GM04503 (cell line): ENCODE measurements around the gene FGF1.

Experiments
- DNase-seq: peaks from one replicate; pipeline ENCODE4 v3.0.0-alpha.2; 2012; ENCODE audit warnings: low read depth

Gene FGF1

GRCh38 chr5:142611154-142611553 is 74.7 kb downstream of the FGF1 start:
- DNase-seq, result no peak

- no peak for DNase-seq
Measured at GRCh38 chr5:142610176-142611001, 75.5 kb downstream of the FGF1 start.

- no peak for DNase-seq
Measured at GRCh38 chr5:142609142-142609541, 76.7 kb downstream of the FGF1 start.

GRCh38 chr5:142608081-142608480 is 77.8 kb downstream of the FGF1 start:
- DNase-seq, result no peak

GRCh38 chr5:142605611-142606010 is 80.3 kb downstream of the FGF1 start:
- DNase-seq, result no peak

- DNase-seq, result no peak
Measured at GRCh38 chr5:142602720-142603245, 83.1 kb downstream of the FGF1 start.

- DNase-seq, result no peak
Measured at GRCh38 chr5:142601432-142601831, 84.5 kb downstream of the FGF1 start.

- no peak for DNase-seq
Measured at GRCh38 chr5:142600611-142601358, 85.1 kb downstream of the FGF1 start.

GRCh38 chr5:142600092-142600491 is 85.8 kb downstream of the FGF1 start:
- DNase-seq, result no peak

- no peak for DNase-seq
Measured at GRCh38 chr5:142598338-142598700, 87.6 kb downstream of the FGF1 start.

GRCh38 chr5:142597546-142598337 is 88.1 kb downstream of the FGF1 start:
- DNase-seq, result peak; percentile 55

GRCh38 chr5:142597025-142597424 is 88.9 kb downstream of the FGF1 start:
- DNase-seq, result no peak

- DNase-seq, result no peak
Measured at GRCh38 chr5:142592365-142592764, 93.5 kb downstream of the FGF1 start.

- DNase-seq, result no peak
Measured at GRCh38 chr5:142590451-142591231, 95.2 kb downstream of the FGF1 start.

- no peak for DNase-seq
Measured at GRCh38 chr5:142589720-142590119, 96.2 kb downstream of the FGF1 start.

- no peak for DNase-seq
Measured at GRCh38 chr5:142587354-142587965, 98.4 kb downstream of the FGF1 start.

- no peak for DNase-seq
Measured at GRCh38 chr5:142586552-142586951, 99.3 kb downstream of the FGF1 start.

GRCh38 chr5:142585451-142585850 is 100.4 kb downstream of the FGF1 start:
- no peak for DNase-seq

GRCh38 chr5:142584891-142585290 is 101.0 kb downstream of the FGF1 start:
- DNase-seq, result peak; percentile 58

- DNase-seq, result no peak
Measured at GRCh38 chr5:142578161-142578830, 107.6 kb downstream of the FGF1 start.

- no peak for DNase-seq
Measured at GRCh38 chr5:142576804-142577203, 109.1 kb downstream of the FGF1 start.
